H1 (cell line): Measurements from ENCODE around the gene KIDINS220. TPM values are rescaled to one million over a fixed set of nuclear protein-coding genes. Genes with fewer than 3 reads are reported as not detected.

Experiments used
- CTCF ChIA-PET: fragments of 300-600 bp; sonication (Branson Sonifier 250); formaldehyde crosslinking; loops from one replicate; lab custom pipeline; 2021; ENCODE audit not compliant: partially characterized antibody; lab: Charles Lee
- POLR2A ChIA-PET: fragments of 300-600 bp; sonication (Branson Sonifier 250); formaldehyde crosslinking; loops from one replicate; lab custom pipeline; 2021; ENCODE audit warnings: inconsistent platforms; ENCODE audit not compliant: partially characterized antibody; lab: Charles Lee
- DNase-seq, 2 experiments: peaks; one replicate each; pipeline versions ENCODE4 v3.0.0 to v3.0.0-alpha.2; 2010 to 2022; ENCODE audit warnings: low spot score in 2 of 2, low read depth in 1 of 2, mixed read lengths in 1 of 2
- FAIRE-seq: peaks from 2 replicates; lab custom pipeline; 2011; peaks lifted over from hg19 to GRCh38; lab: Jason Lieb, UNC
- H2AFZ ChIP-seq: 2 replicates; pipeline ENCODE4 v1.8.1; 2012; ENCODE audit warnings: low read length, inconsistent platforms
- H2AK5ac ChIP-seq: 2 replicates; pipeline ENCODE4 v1.6.1; 2013; ENCODE audit warnings: low read depth, low read length
- H2BK120ac ChIP-seq: replicated peaks from 2 replicates; pipeline ENCODE3; 2013; ENCODE audit warnings: low read depth, low read length, inconsistent platforms
- H2BK12ac ChIP-seq: 2 replicates; pipeline ENCODE4 v1.6.1; 2013; ENCODE audit warnings: low read depth, low read length
- H2BK15ac ChIP-seq: 2 replicates; pipeline ENCODE4 v1.6.1; 2013; ENCODE audit warnings: low read length
- H2BK20ac ChIP-seq: 2 replicates; pipeline ENCODE4 v1.6.1; 2013; ENCODE audit warnings: low read length
- H2BK5ac ChIP-seq: 2 replicates; pipeline ENCODE4 v1.6.1; 2013; ENCODE audit warnings: low read depth, low read length
- H3K14ac ChIP-seq: 2 replicates; pipeline ENCODE4 v1.6.1; 2013; ENCODE audit warnings: inconsistent platforms; ENCODE audit not compliant: insufficient read length
- H3K18ac ChIP-seq: 2 replicates; pipeline ENCODE4 v1.6.1; 2013; ENCODE audit warnings: low read length; ENCODE audit errors: extremely low read depth
- H3K23ac ChIP-seq: 2 replicates; pipeline ENCODE4 v1.6.1; 2013; ENCODE audit warnings: inconsistent platforms; ENCODE audit not compliant: insufficient read length
- H3K23me2 ChIP-seq: 2 replicates; pipeline ENCODE4 v1.6.1; 2013; ENCODE audit warnings: low read depth, low read length
- H3K27ac ChIP-seq: 2 replicates; pipeline ENCODE4 v1.6.1; 2011; ENCODE audit warnings: low read depth, low read length, inconsistent platforms
- H3K27me3 ChIP-seq, 4 experiments: replicated peaks in 1 of 4; 1 replicate in 1 of 4; 2 replicates in 3 of 4; pipeline versions ENCODE4 v1.6.1 to v1.8.1; 2011 to 2013; ENCODE audit warnings: low read length in 3 of 4, mild to moderate bottlenecking in 3 of 4, inconsistent platforms in 2 of 4, mixed read lengths in 2 of 4, moderate library complexity in 1 of 4; ENCODE audit not compliant: control insufficient read depth in 3 of 4, insufficient read depth in 3 of 4; ENCODE audit errors: extremely low read depth in 1 of 4
- H3K36me3 ChIP-seq, 4 experiments: 2 replicates each; pipeline versions ENCODE4 v1.6.1 to v1.8.1; 2011 to 2013; ENCODE audit warnings: mild to moderate bottlenecking in 4 of 4, low read length in 3 of 4, moderate library complexity in 2 of 4, control low read depth in 1 of 4, inconsistent platforms in 1 of 4; ENCODE audit not compliant: insufficient read depth in 4 of 4, control insufficient read depth in 2 of 4
- H3K4ac ChIP-seq: replicated peaks from 2 replicates; pipeline ENCODE3; 2013; ENCODE audit warnings: low read length, low read depth, mixed read lengths, inconsistent platforms; ENCODE audit not compliant: insufficient read length
- H3K4me1 ChIP-seq, 4 experiments: replicated peaks in 1 of 4; 1 replicate in 1 of 4; 2 replicates in 3 of 4; pipeline versions ENCODE4 v1.6.1 to v1.8.1; 2011 to 2013; ENCODE audit warnings: low read length in 3 of 4, inconsistent platforms in 2 of 4, mixed read lengths in 1 of 4; ENCODE audit not compliant: insufficient read depth in 4 of 4, control insufficient read depth in 3 of 4
- H3K4me2 ChIP-seq, 2 experiments: 2 replicates each; pipeline versions ENCODE4 v1.6.1 to v1.8.1; 2011 to 2013; ENCODE audit warnings: low read depth in 2 of 2, low read length in 2 of 2, control low read depth in 1 of 2, inconsistent platforms in 1 of 2, mild to moderate bottlenecking in 1 of 2; ENCODE audit not compliant: insufficient read depth in 1 of 2
- H3K4me3 ChIP-seq, 4 experiments: fragments of 200-600, 300-600 bp in 1 of 4; sonication (generic), shearing (Covaris generic), sonication (Bioruptor Twin) in 1 of 4; 2 replicates each; pipeline versions ENCODE4 v1.5.1 to v1.8.1; 2011 to 2016; ENCODE audit warnings: low read length in 4 of 4, low read depth in 3 of 4, control low read depth in 2 of 4, inconsistent platforms in 2 of 4, mild to moderate bottlenecking in 2 of 4, mixed read lengths in 1 of 4, moderate library complexity in 1 of 4; ENCODE audit not compliant: insufficient read depth in 2 of 4; ENCODE audit errors: extremely low read depth in 1 of 4
- H3K56ac ChIP-seq: replicated peaks from 2 replicates; pipeline ENCODE3; 2013; ENCODE audit warnings: low read depth, mild to moderate bottlenecking, mixed read lengths, low read length, inconsistent platforms; ENCODE audit not compliant: insufficient read length
- H3K79me1 ChIP-seq: 2 replicates; pipeline ENCODE4 v1.6.1; 2013; ENCODE audit warnings: low read depth, low read length, control low read depth
- H3K79me2 ChIP-seq, 2 experiments: 2 replicates each; pipeline versions ENCODE4 v1.6.1 to v1.8.1; 2012 to 2013; ENCODE audit warnings: low read length in 2 of 2, mild to moderate bottlenecking in 2 of 2, inconsistent platforms in 1 of 2; ENCODE audit not compliant: insufficient read depth in 2 of 2, control insufficient read depth in 1 of 2
- H3K9ac ChIP-seq, 4 experiments: replicated peaks in 1 of 4; 1 replicate in 1 of 4; 2 replicates in 3 of 4; pipeline versions ENCODE4 v1.6.1 to v1.8.1; 2011 to 2013; ENCODE audit warnings: low read depth in 3 of 4, low read length in 3 of 4, control low read depth in 2 of 4, mild to moderate bottlenecking in 2 of 4, moderate library complexity in 2 of 4, inconsistent platforms in 1 of 4; ENCODE audit errors: extremely low read depth in 1 of 4
- H3K9me3 ChIP-seq, 2 experiments: 2 replicates each; pipeline versions ENCODE4 v1.6.1 to v1.8.1; 2012 to 2013; ENCODE audit warnings: mild to moderate bottlenecking in 2 of 2, moderate library complexity in 2 of 2, control low read depth in 1 of 2, inconsistent platforms in 1 of 2, low read depth in 1 of 2, low read length in 1 of 2, mixed read lengths in 1 of 2; ENCODE audit not compliant: insufficient read depth in 2 of 2
- H4K20me1 ChIP-seq, 2 experiments: replicated peaks in 1 of 2; 2 replicates each; pipeline versions ENCODE3 to v1.8.1; 2011 to 2013; ENCODE audit warnings: inconsistent platforms in 2 of 2, low read length in 2 of 2, mild to moderate bottlenecking in 1 of 2; ENCODE audit not compliant: insufficient read depth in 2 of 2, control insufficient read depth in 1 of 2
- H4K5ac ChIP-seq: 2 replicates; pipeline ENCODE4 v1.6.1; 2013; ENCODE audit warnings: low read length, low read depth, mixed read lengths, inconsistent platforms; ENCODE audit not compliant: insufficient read length
- H4K8ac ChIP-seq: 2 replicates; pipeline ENCODE4 v1.8.0; 2013; ENCODE audit warnings: mild to moderate bottlenecking, moderate library complexity, low read length, inconsistent platforms; ENCODE audit not compliant: insufficient read depth; ENCODE audit errors: extremely low read depth
- H4K91ac ChIP-seq: replicated peaks from 2 replicates; pipeline ENCODE3; 2013; ENCODE audit warnings: low read length, mixed read lengths, inconsistent platforms; ENCODE audit not compliant: insufficient read length
- BACH1 ChIP-seq: IDR thresholded peaks from 2 replicates; pipeline ENCODE4 v1.6.1; 2012; ENCODE audit warnings: low read length, improper control_type of control experiment
- BRCA1 ChIP-seq: IDR thresholded peaks from 2 replicates; pipeline ENCODE4 v1.6.1; 2012; ENCODE audit warnings: low read depth, low read length, improper control_type of control experiment
- CBX8 ChIP-seq: fragments of 300-800, 300-1000 bp; sonication (generic); IDR thresholded peaks from 2 replicates; pipeline ENCODE4 v1.7.1; 2016; ENCODE audit warnings: low read depth, low read length, borderline replicate concordance
- CREB1 ChIP-seq: IDR thresholded peaks from 2 replicates; pipeline ENCODE4 v1.6.1; 2012; ENCODE audit warnings: inconsistent platforms
- FOSL1 ChIP-seq: IDR thresholded peaks from 2 replicates; pipeline ENCODE4 v1.6.1; 2011; ENCODE audit warnings: mild to moderate bottlenecking, low read depth, low read length, moderate library complexity; ENCODE audit not compliant: insufficient read depth
- HDAC2 ChIP-seq, 2 experiments: fragments of 300-600 bp in 1 of 2; sonication (generic) in 1 of 2; IDR thresholded peaks; 2 replicates each; pipeline ENCODE4 v1.6.1; 2011 to 2012; ENCODE audit warnings: low read depth in 2 of 2, low read length in 2 of 2, mild to moderate bottlenecking in 2 of 2, moderate library complexity in 2 of 2, borderline replicate concordance in 1 of 2, inconsistent platforms in 1 of 2
- KDM1A ChIP-seq: fragments of 200-600, 300-600 bp; sonication (generic); IDR thresholded peaks from 2 replicates; pipeline ENCODE4 v1.7.1; 2016; ENCODE audit warnings: mild to moderate bottlenecking, low read length, borderline replicate concordance
- KDM4A ChIP-seq: IDR thresholded peaks from one replicate; pipeline ENCODE4 v1.7.1; 2012; ENCODE audit warnings: low read depth, mild to moderate bottlenecking, moderate library complexity, low read length, inconsistent platforms; ENCODE audit not compliant: severe bottlenecking
- NANOG ChIP-seq: IDR thresholded peaks from 2 replicates; pipeline ENCODE4 v1.6.1; 2011; ENCODE audit warnings: low read length, low read depth, mild to moderate bottlenecking, inconsistent platforms; ENCODE audit not compliant: insufficient read depth, poor library complexity, severe bottlenecking
- NRF1 ChIP-seq: IDR thresholded peaks from 2 replicates; pipeline ENCODE4 v1.6.1; 2011; ENCODE audit warnings: mild to moderate bottlenecking, low read depth, low read length, improper control_type of control experiment
- POLR2AphosphoS5 ChIP-seq: IDR thresholded peaks from 2 replicates; pipeline ENCODE4 v1.6.1; 2011; ENCODE audit warnings: low read depth, low read length
- RNF2 ChIP-seq: fragments of 200-900, 300-1000 bp; sonication (generic); IDR thresholded peaks from 2 replicates; pipeline ENCODE4 v1.7.1; 2016; ENCODE audit warnings: borderline replicate concordance, low read depth, mild to moderate bottlenecking, antibody characterized with exemption, low read length; ENCODE audit not compliant: poor library complexity, severe bottlenecking; ENCODE audit errors: missing control alignments
- TCF12 ChIP-seq: IDR thresholded peaks from 2 replicates; pipeline ENCODE4 v1.6.1; 2011; ENCODE audit warnings: low read depth, mild to moderate bottlenecking, low read length
- WGBS, 2 experiments: shearing (Covaris generic) in 1 of 2; methylation state at CpG; one replicate each; pipeline versions ENCODE4 v1.1.6 to v1.1.7; 2013 to 2015; ENCODE audit warnings: low lambda C conversion rate in 2 of 2, mixed read lengths in 2 of 2, inconsistent platforms in 1 of 2, low coverage in 1 of 2, missing lambda C conversion rate in 1 of 2; ENCODE audit not compliant: insufficient replicate concordance in 2 of 2, insufficient coverage in 1 of 2, insufficient read length in 1 of 2; ENCODE audit errors: extremely low coverage in 1 of 2, missing lambda C conversion rate in 1 of 2; 5-methylcytosine and 5-hydroxymethylcytosine counted together
- polyA plus RNA-seq, 7 experiments: library from polyadenylated mRNA; depleted of rRNA in 3 of 7; stranded (reverse) in 5 of 7; unstranded in 2 of 7; fragments of >200 nt in 5 of 7; fragments of 200-250 nt in 2 of 7; gene quantifications; 1 replicate in 5 of 7; 2 replicates in 1 of 7; 4 replicates in 1 of 7; pipeline versions ENCODE4 v1.2.1 to v1.2.3, GENCODE V29; 2011 to 2013; ENCODE audit warnings: missing spikeins in 2 of 7, mixed read lengths in 2 of 7
- total RNA-seq: library from RNA; stranded (reverse); fragmentation: NEBNext Ultra II Directional; extraction: Animal tissue kit (Norgen Biotek cat#: 25700); gene quantifications from 2 replicates; pipeline ENCODE4 v1.2.1, GENCODE V29; 2021

KIDINS220 gene
- total and polyA plus RNA-seq, 2 of the 8 experiments (the other 6 are each of a cell fraction or from before 2014, with no cell fraction given), result 21.2 to 27.1 TPM

- WGBS, 2 experiments, result 84% methylated on average over 10 of the region's 10 CpGs; no CpG with 5 or more reads in 1 of the 2 experiments
- Histone ChIP-seq H3K27me3 (no peaks in the 10 kb centered on the region), H4K20me1 (peaks cover 0 to 3% of the 10 kb centered on the region in 2 experiments), H2AFZ (no peak overlapping the region), H3K4me2 (no peak overlapping the region), H3K14ac (no peak overlapping the region), H3K4ac (no peak overlapping the region), H2BK20ac (no peak overlapping the region), H3K4me3 (no peak overlapping the region), H3K27ac (no peak overlapping the region), H3K56ac (no peak overlapping the region), H4K8ac (no peak overlapping the region), H3K79me2 (no peaks in the 10 kb centered on the region), H3K23me2 (no peaks in the 10 kb centered on the region; the same call in 1 of the 2 replicates), H2BK12ac (no peak overlapping the region), H2BK120ac (no peak overlapping the region), H4K5ac (no peak overlapping the region), H2AK5ac (no peak overlapping the region), H3K4me1 (no peaks in the 10 kb centered on the region), H2BK5ac (no peak overlapping the region), H3K9ac (no peak overlapping the region), H2BK15ac (no peak overlapping the region), H3K36me3 (no peaks in the 10 kb centered on the region; a peak in 1 of 8 replicates), H3K79me1 (no peaks in the 10 kb centered on the region), H4K91ac (no peak overlapping the region), H3K18ac (no peak overlapping the region), H3K23ac (no peak overlapping the region), H3K9me3 (no peaks in the 10 kb centered on the region)
- DNase-seq (no peak), FAIRE-seq (no peak)
- POLR2A ChIA-PET, result interaction anchor here (1.3 kb wide), 1 partner anchor 13 kb away, joined by 3 read pairs; no protein-coding TSS in a partner anchor
- CTCF ChIA-PET, result interaction anchor here (1.0 to 4.0 kb wide), 4 partner anchors 10 to 248 kb away, joined by 3 to 20 read pairs (median 12); no protein-coding TSS in a partner anchor
- TF ChIP-seq NRF1, result no peak
- TF ChIP-seq BACH1, result no peak
- TF ChIP-seq BRCA1, result no peak
- no peak for TF ChIP-seq CREB1
- TF ChIP-seq POLR2AphosphoS5, result no peak
- no peak for TF ChIP-seq KDM1A
- no peak for TF ChIP-seq KDM4A
- no peak for TF ChIP-seq NANOG
- TF ChIP-seq RNF2, result no peak
- no peak for TF ChIP-seq CBX8
- no peak for TF ChIP-seq FOSL1
- no peak for TF ChIP-seq HDAC2 (IDR thresholded peaks at IDR 0.05; ENCODE audit: borderline replicate concordance in 1 of 2, low read depth in 2 of 2, low read length in 2 of 2)
- no peak for TF ChIP-seq TCF12
These were observed 26.0 kb upstream of the KIDINS220 start for GRCh38 chr2:8863331-8863953.
